ENCODE results near the gene HSDL2. TPM values are rescaled to one million over a fixed set of nuclear protein-coding genes. Genes with fewer than 3 reads are reported as not detected.

Gene HSDL2
- total and polyA plus RNA-seq, 2 experiments from 2014 or later = 35.8 to 39.2 TPM

DNA sequence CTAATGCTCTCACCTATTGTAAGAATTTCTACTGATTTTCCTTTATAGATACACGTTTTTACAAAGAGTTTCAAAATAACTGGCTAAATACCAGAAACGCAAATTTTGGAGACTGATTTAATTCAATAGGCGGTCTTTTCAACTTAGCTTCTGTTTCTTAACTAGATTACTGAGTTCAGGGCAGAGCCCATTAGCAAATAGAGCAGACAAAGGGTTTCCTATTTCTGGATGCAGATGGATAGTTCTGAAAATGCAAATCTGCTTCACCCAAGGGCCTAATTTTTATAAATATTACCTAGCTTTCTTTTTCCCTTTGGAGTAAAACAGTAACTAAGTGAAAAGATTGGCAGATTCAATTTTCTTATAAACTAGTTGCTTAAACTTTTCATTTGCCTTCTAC, 93.1 kb downstream of the HSDL2 start:
- 0 out of 2 replicates have a peak, but pooled peaks cover 13% of the 10 kb centered on the region for H3K36me3 ChIP-seq (ENCODE audit: low read depth)
- H3K4me2 ChIP-seq (ENCODE audit: unreplicated experiment) = no peak overlapping the region
- H3K9ac ChIP-seq = no peak overlapping the region
- H3K4me3 ChIP-seq = no peak overlapping the region
- H3K79me2 ChIP-seq (ENCODE audit: insufficient read depth) = no peaks in the 10 kb centered on the region
- H3K27me3 ChIP-seq (replicated peaks; ENCODE audit: insufficient read depth) = no peaks in the 10 kb centered on the region
- DNase-seq = no peak
- in situ Hi-C loops (cut with MboI) = no loop called here
- 96% methylated on average over 3 of the region's 3 CpGs for WGBS, 2 experiments (ENCODE audit: low coverage in 1 of 2, low lambda C conversion rate in 2 of 2, missing lambda C conversion rate in 2 of 2)
- no peaks in the 10 kb centered on the region for H3K4me1 ChIP-seq (ENCODE audit: insufficient read depth)
- no peaks in the 10 kb centered on the region for H3K9me3 ChIP-seq (ENCODE audit: low read depth)
- H2AFZ ChIP-seq = no peak overlapping the region
- no peaks in the 10 kb centered on the region for H3F3A ChIP-seq (ENCODE audit: insufficient read depth)
- H3K27ac ChIP-seq = no peak overlapping the region
- TF ChIP-seq EZH2phosphoT487 (IDR thresholded peaks at IDR 0.05; ENCODE audit: insufficient read depth, low read depth) = no peak
- no peak for TF ChIP-seq EZH2 (IDR thresholded peaks at IDR 0.05; ENCODE audit: insufficient read depth, poor library complexity, severe bottlenecking)
- H3K9me2 ChIP-seq (ENCODE audit: insufficient read depth) = no peaks in the 10 kb centered on the region
- no peaks in the 10 kb centered on the region for H4K20me1 ChIP-seq (ENCODE audit: insufficient read depth)

DNA sequence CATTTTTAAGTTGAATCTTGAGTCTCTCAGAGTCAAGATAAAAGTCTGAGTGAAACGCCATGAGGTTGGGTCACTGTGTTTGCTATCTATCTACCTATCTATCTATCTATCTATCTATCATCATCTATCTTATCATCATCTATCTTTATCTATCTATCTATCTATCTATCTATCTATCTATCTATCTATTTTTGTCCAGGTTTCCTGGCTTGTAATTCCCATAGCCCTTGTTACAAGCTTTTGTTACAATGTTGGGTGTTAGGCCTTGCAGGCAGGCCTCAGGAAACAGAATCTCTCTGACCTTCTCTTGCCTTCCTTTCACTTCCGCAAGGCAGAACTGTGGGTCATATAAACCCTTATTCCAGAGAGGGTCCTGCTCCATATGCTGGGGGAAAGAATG, 94.1 kb downstream of the HSDL2 start:
- Histone ChIP-seq H3K9ac (no peak overlapping the region), H3F3A (ENCODE audit: insufficient read depth) (no peaks in the 10 kb centered on the region), H3K27ac (no peak overlapping the region), H2AFZ (no peak overlapping the region), H3K36me3 (ENCODE audit: low read depth) (0 out of 2 replicates have a peak, but pooled peaks cover 13% of the 10 kb centered on the region), H3K4me1 (ENCODE audit: insufficient read depth) (no peaks in the 10 kb centered on the region), H3K79me2 (ENCODE audit: insufficient read depth) (no peaks in the 10 kb centered on the region), H3K9me2 (ENCODE audit: insufficient read depth) (no peaks in the 10 kb centered on the region), H3K4me3 (no peak overlapping the region), H3K9me3 (ENCODE audit: low read depth) (no peaks in the 10 kb centered on the region), H3K27me3 (replicated peaks; ENCODE audit: insufficient read depth) (no peaks in the 10 kb centered on the region), H4K20me1 (ENCODE audit: insufficient read depth) (no peaks in the 10 kb centered on the region), H3K4me2 (ENCODE audit: unreplicated experiment) (no peak overlapping the region)
- DNase-seq = no peak
- TF ChIP-seq EZH2phosphoT487 (IDR thresholded peaks at IDR 0.05; ENCODE audit: insufficient read depth, low read depth) (no peak), EZH2 (IDR thresholded peaks at IDR 0.05; ENCODE audit: insufficient read depth, poor library complexity, severe bottlenecking) (no peak)
- in situ Hi-C loops (cut with MboI) = no loop called here
- 95 to 96% methylated on average over 2 of the region's 2 CpGs for WGBS, 2 experiments (ENCODE audit: low coverage in 1 of 2, low lambda C conversion rate in 2 of 2, missing lambda C conversion rate in 2 of 2)

DNA sequence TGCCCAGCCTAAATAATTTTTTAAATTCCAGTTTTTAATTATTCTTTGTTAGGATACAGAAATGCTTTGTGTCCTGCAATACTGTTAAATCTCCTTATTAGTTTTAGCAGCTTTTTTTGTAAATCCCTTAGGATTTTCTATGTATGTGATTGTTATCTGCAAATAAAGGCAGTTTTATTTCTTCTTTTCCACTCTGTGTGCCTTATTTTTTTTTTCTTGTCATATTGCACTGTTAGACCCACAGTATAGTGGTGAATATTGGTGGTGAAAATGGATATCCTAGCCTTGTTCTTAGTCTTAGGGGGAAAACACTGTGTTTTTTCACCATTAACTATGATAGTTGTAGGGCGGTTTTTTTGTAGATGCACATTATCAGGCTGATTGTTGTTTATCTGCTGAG, 95.4 kb downstream of the HSDL2 start:
- no peak overlapping the region for H2AFZ ChIP-seq
- H3K4me3 ChIP-seq = no peak overlapping the region
- no peaks in the 10 kb centered on the region for H3F3A ChIP-seq (ENCODE audit: insufficient read depth)
- no peaks in the 10 kb centered on the region for H3K27me3 ChIP-seq (replicated peaks; ENCODE audit: insufficient read depth)
- no peaks in the 10 kb centered on the region for H3K79me2 ChIP-seq (ENCODE audit: insufficient read depth)
- no peaks in the 10 kb centered on the region for H3K4me1 ChIP-seq (ENCODE audit: insufficient read depth)
- in situ Hi-C loops (cut with MboI) = no loop called here
- no peak for DNase-seq
- no peak overlapping the region for H3K27ac ChIP-seq
- 0 out of 2 replicates have a peak, but pooled peaks cover 13% of the 10 kb centered on the region for H3K36me3 ChIP-seq (ENCODE audit: low read depth)
- no peaks in the 10 kb centered on the region for H3K9me3 ChIP-seq (ENCODE audit: low read depth)
- WGBS, 2 experiments (ENCODE audit: low coverage in 1 of 2, low lambda C conversion rate in 2 of 2, missing lambda C conversion rate in 2 of 2) = 90 to 93% methylated on average over 1 of the region's 1 CpG
- no peak overlapping the region for H3K4me2 ChIP-seq (ENCODE audit: unreplicated experiment)
- no peaks in the 10 kb centered on the region for H4K20me1 ChIP-seq (ENCODE audit: insufficient read depth)
- no peaks in the 10 kb centered on the region for H3K9me2 ChIP-seq (ENCODE audit: insufficient read depth)
- no peak overlapping the region for H3K9ac ChIP-seq
- TF ChIP-seq EZH2 (IDR thresholded peaks at IDR 0.05; ENCODE audit: insufficient read depth, poor library complexity, severe bottlenecking) = no peak
- no peak for TF ChIP-seq EZH2phosphoT487 (IDR thresholded peaks at IDR 0.05; ENCODE audit: insufficient read depth, low read depth)

DNA sequence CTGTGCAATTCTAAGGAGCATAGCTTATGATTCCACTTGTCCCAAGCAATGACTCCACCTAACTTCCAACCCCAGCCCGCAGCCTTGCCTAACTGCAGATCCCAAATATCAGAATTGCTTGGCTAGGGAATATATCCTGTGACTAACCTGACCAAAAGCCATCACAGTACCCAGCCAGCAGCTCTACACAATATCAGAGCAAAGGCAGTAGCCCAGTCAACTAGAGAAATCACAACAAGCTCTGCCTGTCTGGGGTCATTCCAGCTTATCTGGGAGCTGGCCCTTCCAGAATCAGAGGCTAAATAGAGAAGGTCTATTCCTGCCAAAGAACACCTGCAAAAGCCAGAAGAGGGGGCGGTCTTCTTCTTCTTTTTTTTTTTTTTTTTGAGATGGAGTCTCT, 97.4 kb downstream of the HSDL2 start:
- Histone ChIP-seq H3K4me1 (ENCODE audit: insufficient read depth) (no peaks in the 10 kb centered on the region), H2AFZ (no peak overlapping the region), H4K20me1 (ENCODE audit: insufficient read depth) (no peaks in the 10 kb centered on the region), H3K79me2 (ENCODE audit: insufficient read depth) (no peaks in the 10 kb centered on the region), H3K27me3 (replicated peaks; ENCODE audit: insufficient read depth) (no peaks in the 10 kb centered on the region), H3K9ac (no peak overlapping the region), H3K4me3 (no peak overlapping the region), H3K4me2 (ENCODE audit: unreplicated experiment) (no peak overlapping the region), H3K27ac (no peak overlapping the region), H3K9me3 (ENCODE audit: low read depth) (no peaks in the 10 kb centered on the region), H3K36me3 (ENCODE audit: low read depth) (0 out of 2 replicates have a peak, but pooled peaks cover 3% of the 10 kb centered on the region), H3K9me2 (ENCODE audit: insufficient read depth) (no peaks in the 10 kb centered on the region), H3F3A (ENCODE audit: insufficient read depth) (no peaks in the 10 kb centered on the region)
- DNase-seq = no peak
- 92 to 100% methylated on average over 2 of the region's 2 CpGs for WGBS, 2 experiments (ENCODE audit: low coverage in 1 of 2, low lambda C conversion rate in 2 of 2, missing lambda C conversion rate in 2 of 2)
- in situ Hi-C loops (cut with MboI) = no loop called here
- no peak for TF ChIP-seq EZH2phosphoT487 (IDR thresholded peaks at IDR 0.05; ENCODE audit: insufficient read depth, low read depth)
- TF ChIP-seq EZH2 (IDR thresholded peaks at IDR 0.05; ENCODE audit: insufficient read depth, poor library complexity, severe bottlenecking) = no peak

DNA sequence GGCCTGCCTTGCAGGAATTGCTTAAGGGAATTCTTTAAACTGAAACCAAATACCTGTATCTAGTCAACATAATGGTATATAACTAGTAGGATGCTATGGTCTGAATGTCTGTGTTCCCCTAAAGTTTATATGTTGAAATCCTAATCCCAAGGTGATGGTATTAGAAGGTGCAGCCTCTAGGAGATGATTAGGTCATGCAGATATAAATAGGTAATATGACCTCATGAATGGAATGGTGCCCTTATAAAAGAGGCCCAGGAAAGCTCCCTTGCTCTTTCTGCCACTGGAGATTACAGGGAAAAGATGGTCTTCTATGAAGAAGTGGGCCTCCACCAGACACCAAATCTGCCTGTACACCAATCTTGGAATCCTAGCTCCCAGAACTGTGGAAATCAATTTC, 99.3 kb downstream of the HSDL2 start:
- no peaks in the 10 kb centered on the region; the same call in 1 of the 2 replicates for H3K36me3 ChIP-seq (ENCODE audit: low read depth)
- H3F3A ChIP-seq (ENCODE audit: insufficient read depth) = no peaks in the 10 kb centered on the region
- H3K9me2 ChIP-seq (ENCODE audit: insufficient read depth) = no peaks in the 10 kb centered on the region
- H3K4me1 ChIP-seq (ENCODE audit: insufficient read depth) = no peaks in the 10 kb centered on the region
- H3K4me2 ChIP-seq (ENCODE audit: unreplicated experiment) = no peak overlapping the region
- H4K20me1 ChIP-seq (ENCODE audit: insufficient read depth) = no peaks in the 10 kb centered on the region
- H3K27me3 ChIP-seq (replicated peaks; ENCODE audit: insufficient read depth) = no peaks in the 10 kb centered on the region
- H3K27ac ChIP-seq = no peak overlapping the region
- TF ChIP-seq EZH2phosphoT487 (IDR thresholded peaks at IDR 0.05; ENCODE audit: insufficient read depth, low read depth) (no peak), EZH2 (IDR thresholded peaks at IDR 0.05; ENCODE audit: insufficient read depth, poor library complexity, severe bottlenecking) (no peak)
- H3K9me3 ChIP-seq (ENCODE audit: low read depth) = no peaks in the 10 kb centered on the region
- no peaks in the 10 kb centered on the region for H3K79me2 ChIP-seq (ENCODE audit: insufficient read depth)
- no peak for DNase-seq
- no peak overlapping the region for H3K9ac ChIP-seq
- no peak overlapping the region for H3K4me3 ChIP-seq
- in situ Hi-C loops (cut with MboI) = no loop called here
- H2AFZ ChIP-seq = no peak overlapping the region

Measured in GM23248 (cell line).